ENCODE results near the gene LCT. TPM values are rescaled to one million over a fixed set of nuclear protein-coding genes. Genes with fewer than 3 reads are reported as not detected.
A peak's percentile ranks its signal among the peaks of the same experiment; 100 is the strongest.

LCT gene
- polyA plus RNA-seq, 1 of the 3 experiments (the other 2 are of a cell fraction), result not detected

DNA sequence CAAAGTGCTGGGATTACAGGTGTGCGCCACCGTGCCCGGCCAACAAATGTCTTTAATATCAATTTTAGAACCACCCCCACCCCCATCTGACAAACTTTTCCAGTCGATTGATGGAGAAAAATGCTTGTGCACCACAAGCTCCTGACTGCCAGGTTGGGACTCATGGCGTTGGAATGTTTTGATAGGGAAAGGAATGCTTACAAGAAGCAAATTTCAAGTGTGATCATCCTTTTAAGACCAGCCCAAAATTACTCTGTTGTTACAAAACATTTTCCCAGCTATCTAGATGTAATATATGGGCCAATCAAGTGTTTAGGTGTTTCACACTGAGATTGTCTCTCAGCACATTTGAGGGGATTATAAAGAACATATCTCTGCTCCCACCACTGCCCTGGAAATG lies 50.2 kb downstream of the LCT start:
- Histone ChIP-seq H3K79me2 (ENCODE audit: insufficient read depth) (no peaks in the 10 kb centered on the region), H3K36me3 (replicated peaks in 1 of 2; ENCODE audit: control insufficient read depth in 1 of 2, insufficient read depth in 2 of 2, low read length in 1 of 2) (peaks cover 45 to 47% of the 10 kb centered on the region in 2 experiments), H3K27me3 (ENCODE audit: insufficient read depth) (no peaks in the 10 kb centered on the region), H3K27ac (ENCODE audit: low read depth in 2 of 2, low read length in 1 of 2) (peak overlapping the region; percentile 25 to 67; a peak in 3 of 4 replicates), H4K20me1 (ENCODE audit: insufficient read depth) (no peaks in the 10 kb centered on the region), H3K4me2 (no peak overlapping the region), H3K4me1 (ENCODE audit: control insufficient read depth in 1 of 2, insufficient read depth in 2 of 2, low read depth in 1 of 2, low read length in 1 of 2) (no peaks in the 10 kb centered on the region), H2AFZ (ENCODE audit: low read depth) (no peak overlapping the region), H3F3A (replicated peaks; ENCODE audit: insufficient read depth) (peaks cover 17% of the 10 kb centered on the region), H3K9me3 (no peaks in the 10 kb centered on the region), H3K9me2 (no peaks in the 10 kb centered on the region), H3K4me3 (ENCODE audit: low read depth in 2 of 2, low read length in 1 of 2) (no peak overlapping the region), H3K9ac (no peak overlapping the region)
- ChIA-PET CTCF (interaction anchor here (1.0 to 7.8 kb wide), 4 partner anchors 11 to 798 kb away, joined by 3 to 62 read pairs (median 4); no protein-coding TSS in a partner anchor), POLR2A (no interaction called here)
- WGBS (ENCODE audit: low lambda C conversion rate), result 68% methylated on average over 5 of the region's 5 CpGs
- TF ChIP-seq, protein P1, sequence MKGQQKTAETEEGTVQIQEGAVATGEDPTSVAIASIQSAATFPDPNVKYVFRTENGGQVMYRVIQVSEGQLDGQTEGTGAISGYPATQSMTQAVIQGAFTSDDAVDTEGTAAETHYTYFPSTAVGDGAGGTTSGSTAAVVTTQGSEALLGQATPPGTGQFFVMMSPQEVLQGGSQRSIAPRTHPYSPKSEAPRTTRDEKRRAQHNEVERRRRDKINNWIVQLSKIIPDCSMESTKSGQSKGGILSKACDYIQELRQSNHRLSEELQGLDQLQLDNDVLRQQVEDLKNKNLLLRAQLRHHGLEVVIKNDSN (IDR thresholded peaks at IDR 0.05; ENCODE audit: borderline replicate concordance, low read depth), result no peak
- TF ChIP-seq NFIC (IDR thresholded peaks at IDR 0.05; ENCODE audit: borderline replicate concordance) (peak; percentile 39; the same call in 1 of the 2 replicates), TAF1 (IDR thresholded peaks at IDR 0.05; ENCODE audit: borderline replicate concordance, low read depth, low read length) (no peak), FOSL2 (IDR thresholded peaks at IDR 0.05; ENCODE audit: borderline replicate concordance, low read depth) (peak; percentile 25; the same call in 1 of the 2 replicates), JUND (IDR thresholded peaks at IDR 0.05) (peak; percentile 37; the same call in 1 of the 2 replicates), TEAD4 (IDR thresholded peaks at IDR 0.05; ENCODE audit: borderline replicate concordance, insufficient read depth) (no peak), RFX5 (IDR thresholded peaks at IDR 0.05; ENCODE audit: low read length) (no peak), ELF1 (IDR thresholded peaks at IDR 0.05) (no peak)
- TF ChIP-seq, protein P2, sequence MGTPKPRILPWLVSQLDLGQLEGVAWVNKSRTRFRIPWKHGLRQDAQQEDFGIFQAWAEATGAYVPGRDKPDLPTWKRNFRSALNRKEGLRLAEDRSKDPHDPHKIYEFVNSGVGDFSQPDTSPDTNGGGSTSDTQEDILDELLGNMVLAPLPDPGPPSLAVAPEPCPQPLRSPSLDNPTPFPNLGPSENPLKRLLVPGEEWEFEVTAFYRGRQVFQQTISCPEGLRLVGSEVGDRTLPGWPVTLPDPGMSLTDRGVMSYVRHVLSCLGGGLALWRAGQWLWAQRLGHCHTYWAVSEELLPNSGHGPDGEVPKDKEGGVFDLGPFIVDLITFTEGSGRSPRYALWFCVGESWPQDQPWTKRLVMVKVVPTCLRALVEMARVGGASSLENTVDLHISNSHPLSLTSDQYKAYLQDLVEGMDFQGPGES (IDR thresholded peaks at IDR 0.05; ENCODE audit: low read depth, low read length), result no peak
- TF ChIP-seq, protein P3, sequence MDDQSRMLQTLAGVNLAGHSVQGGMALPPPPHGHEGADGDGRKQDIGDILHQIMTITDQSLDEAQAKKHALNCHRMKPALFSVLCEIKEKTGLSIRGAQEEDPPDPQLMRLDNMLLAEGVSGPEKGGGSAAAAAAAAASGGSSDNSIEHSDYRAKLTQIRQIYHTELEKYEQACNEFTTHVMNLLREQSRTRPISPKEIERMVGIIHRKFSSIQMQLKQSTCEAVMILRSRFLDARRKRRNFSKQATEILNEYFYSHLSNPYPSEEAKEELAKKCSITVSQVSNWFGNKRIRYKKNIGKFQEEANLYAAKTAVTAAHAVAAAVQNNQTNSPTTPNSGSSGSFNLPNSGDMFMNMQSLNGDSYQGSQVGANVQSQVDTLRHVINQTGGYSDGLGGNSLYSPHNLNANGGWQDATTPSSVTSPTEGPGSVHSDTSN (IDR thresholded peaks at IDR 0.05), result peak; percentile 55
- DNase-seq, result no peak

DNA sequence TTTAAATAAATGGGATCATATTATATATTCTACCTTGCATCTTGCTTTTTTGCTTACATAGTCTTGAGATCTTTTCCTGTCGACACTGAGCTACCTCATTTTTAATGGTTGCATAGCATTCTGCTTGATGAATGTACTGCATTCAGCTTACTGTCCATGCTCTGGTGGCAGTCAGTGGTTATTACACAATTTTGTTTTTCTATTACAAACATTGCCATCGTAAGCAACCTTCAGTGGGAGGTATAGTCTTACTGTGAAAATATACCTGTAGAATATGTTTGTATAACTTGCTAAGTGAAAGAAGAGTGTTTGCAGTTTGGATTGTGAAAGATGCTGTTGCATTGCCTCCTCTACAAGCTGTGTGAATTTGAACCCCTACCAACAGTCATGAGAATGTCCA lies 52.0 kb downstream of the LCT start:
- no peaks in the 10 kb centered on the region for H3K9me2 ChIP-seq
- H3K27ac ChIP-seq (ENCODE audit: low read depth in 2 of 2, low read length in 1 of 2), result no peak overlapping the region
- 92% methylated on average over 2 of the region's 2 CpGs for WGBS (ENCODE audit: low lambda C conversion rate)
- TF ChIP-seq GABPA (IDR thresholded peaks at IDR 0.05; ENCODE audit: low read depth) (no peak), TAF1 (IDR thresholded peaks at IDR 0.05; ENCODE audit: borderline replicate concordance, low read depth, low read length) (no peak), MEF2A (IDR thresholded peaks at IDR 0.05; ENCODE audit: borderline replicate concordance, low read depth) (no peak)
- TF ChIP-seq, protein P4, sequence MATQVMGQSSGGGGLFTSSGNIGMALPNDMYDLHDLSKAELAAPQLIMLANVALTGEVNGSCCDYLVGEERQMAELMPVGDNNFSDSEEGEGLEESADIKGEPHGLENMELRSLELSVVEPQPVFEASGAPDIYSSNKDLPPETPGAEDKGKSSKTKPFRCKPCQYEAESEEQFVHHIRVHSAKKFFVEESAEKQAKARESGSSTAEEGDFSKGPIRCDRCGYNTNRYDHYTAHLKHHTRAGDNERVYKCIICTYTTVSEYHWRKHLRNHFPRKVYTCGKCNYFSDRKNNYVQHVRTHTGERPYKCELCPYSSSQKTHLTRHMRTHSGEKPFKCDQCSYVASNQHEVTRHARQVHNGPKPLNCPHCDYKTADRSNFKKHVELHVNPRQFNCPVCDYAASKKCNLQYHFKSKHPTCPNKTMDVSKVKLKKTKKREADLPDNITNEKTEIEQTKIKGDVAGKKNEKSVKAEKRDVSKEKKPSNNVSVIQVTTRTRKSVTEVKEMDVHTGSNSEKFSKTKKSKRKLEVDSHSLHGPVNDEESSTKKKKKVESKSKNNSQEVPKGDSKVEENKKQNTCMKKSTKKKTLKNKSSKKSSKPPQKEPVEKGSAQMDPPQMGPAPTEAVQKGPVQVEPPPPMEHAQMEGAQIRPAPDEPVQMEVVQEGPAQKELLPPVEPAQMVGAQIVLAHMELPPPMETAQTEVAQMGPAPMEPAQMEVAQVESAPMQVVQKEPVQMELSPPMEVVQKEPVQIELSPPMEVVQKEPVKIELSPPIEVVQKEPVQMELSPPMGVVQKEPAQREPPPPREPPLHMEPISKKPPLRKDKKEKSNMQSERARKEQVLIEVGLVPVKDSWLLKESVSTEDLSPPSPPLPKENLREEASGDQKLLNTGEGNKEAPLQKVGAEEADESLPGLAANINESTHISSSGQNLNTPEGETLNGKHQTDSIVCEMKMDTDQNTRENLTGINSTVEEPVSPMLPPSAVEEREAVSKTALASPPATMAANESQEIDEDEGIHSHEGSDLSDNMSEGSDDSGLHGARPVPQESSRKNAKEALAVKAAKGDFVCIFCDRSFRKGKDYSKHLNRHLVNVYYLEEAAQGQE (IDR thresholded peaks at IDR 0.05; ENCODE audit: low read depth, low read length), result no peak
- TF ChIP-seq, protein P5, sequence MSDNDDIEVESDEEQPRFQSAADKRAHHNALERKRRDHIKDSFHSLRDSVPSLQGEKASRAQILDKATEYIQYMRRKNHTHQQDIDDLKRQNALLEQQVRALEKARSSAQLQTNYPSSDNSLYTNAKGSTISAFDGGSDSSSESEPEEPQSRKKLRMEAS (IDR thresholded peaks at IDR 0.05; ENCODE audit: low read depth), result no peak
- H3K4me3 ChIP-seq (ENCODE audit: low read depth in 2 of 2, low read length in 1 of 2), result no peak overlapping the region
- no peaks in the 10 kb centered on the region for H3K9me3 ChIP-seq
- ChIA-PET POLR2A (no interaction called here), CTCF (interaction anchor here (1.0 to 7.8 kb wide), 4 partner anchors 10 to 781 kb away, joined by 3 to 62 read pairs (median 4); no protein-coding TSS in a partner anchor)
- no peak overlapping the region for H3K4me2 ChIP-seq
- no peak overlapping the region for H2AFZ ChIP-seq (ENCODE audit: low read depth)
- H3K27me3 ChIP-seq (ENCODE audit: insufficient read depth), result no peaks in the 10 kb centered on the region
- no peaks in the 10 kb centered on the region for H4K20me1 ChIP-seq (ENCODE audit: insufficient read depth)
- no peaks in the 10 kb centered on the region for H3K79me2 ChIP-seq (ENCODE audit: insufficient read depth)
- DNase-seq, result no peak
- peaks cover 17% of the 10 kb centered on the region for H3F3A ChIP-seq (replicated peaks; ENCODE audit: insufficient read depth)
- no peak overlapping the region for H3K9ac ChIP-seq
- peaks cover 61 to 63% of the 10 kb centered on the region in 2 experiments for H3K36me3 ChIP-seq (replicated peaks in 1 of 2; ENCODE audit: control insufficient read depth in 1 of 2, insufficient read depth in 2 of 2, low read length in 1 of 2)
- no peaks in the 10 kb centered on the region for H3K4me1 ChIP-seq (ENCODE audit: control insufficient read depth in 1 of 2, insufficient read depth in 2 of 2, low read depth in 1 of 2, low read length in 1 of 2)

Data from SK-N-SH (cell line).